Body of pancreas (tissue), 4 donors: ENCODE measurements around the gene MYLK3.

ENCODE experiments used
- POLR2A ChIP-seq, 3 donors: fragments of 450-650 bp; IDR thresholded peaks; one replicate each; pipeline ENCODE4 v1.6.1; 2016; ENCODE audit warnings: antibody characterized with exemption in 3 of 3, mild to moderate bottlenecking in 2 of 3
- TF ChIP-seq, protein P1 (sequence below), 7 experiments: fragments of 450-650 bp in 4 of 7; fragments of 200-600 bp in 3 of 7; sonication (generic) in 3 of 7; IDR thresholded peaks; one replicate each; pipeline ENCODE4 v1.5.1; 2016 to 2019; ENCODE audit warnings: antibody characterized with exemption in 7 of 7

DNA sequence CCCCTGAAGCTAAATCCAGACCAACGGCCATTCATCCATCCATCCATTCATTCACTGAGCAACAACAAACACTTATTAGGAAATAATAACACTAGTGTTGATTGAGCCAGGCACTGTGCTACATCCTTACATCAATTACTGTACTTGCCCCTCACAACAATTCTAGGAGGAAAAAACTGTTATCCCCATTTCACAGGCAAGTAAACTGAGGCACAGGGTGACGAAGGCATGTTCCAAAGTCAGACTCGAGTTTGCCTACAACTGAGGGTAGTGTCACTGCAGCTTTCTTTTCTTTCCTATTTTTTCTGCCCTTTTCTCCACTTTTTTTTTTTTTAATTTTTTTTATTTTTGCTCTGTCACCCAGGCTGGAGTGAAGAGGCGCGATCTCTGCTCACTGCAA, 11.2 kb upstream of the MYLK3 start:
- TF ChIP-seq, protein P1, sequence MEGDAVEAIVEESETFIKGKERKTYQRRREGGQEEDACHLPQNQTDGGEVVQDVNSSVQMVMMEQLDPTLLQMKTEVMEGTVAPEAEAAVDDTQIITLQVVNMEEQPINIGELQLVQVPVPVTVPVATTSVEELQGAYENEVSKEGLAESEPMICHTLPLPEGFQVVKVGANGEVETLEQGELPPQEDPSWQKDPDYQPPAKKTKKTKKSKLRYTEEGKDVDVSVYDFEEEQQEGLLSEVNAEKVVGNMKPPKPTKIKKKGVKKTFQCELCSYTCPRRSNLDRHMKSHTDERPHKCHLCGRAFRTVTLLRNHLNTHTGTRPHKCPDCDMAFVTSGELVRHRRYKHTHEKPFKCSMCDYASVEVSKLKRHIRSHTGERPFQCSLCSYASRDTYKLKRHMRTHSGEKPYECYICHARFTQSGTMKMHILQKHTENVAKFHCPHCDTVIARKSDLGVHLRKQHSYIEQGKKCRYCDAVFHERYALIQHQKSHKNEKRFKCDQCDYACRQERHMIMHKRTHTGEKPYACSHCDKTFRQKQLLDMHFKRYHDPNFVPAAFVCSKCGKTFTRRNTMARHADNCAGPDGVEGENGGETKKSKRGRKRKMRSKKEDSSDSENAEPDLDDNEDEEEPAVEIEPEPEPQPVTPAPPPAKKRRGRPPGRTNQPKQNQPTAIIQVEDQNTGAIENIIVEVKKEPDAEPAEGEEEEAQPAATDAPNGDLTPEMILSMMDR (IDR thresholded peaks at IDR 0.05), result no peak
- TF ChIP-seq POLR2A (IDR thresholded peaks at IDR 0.05), result no peak
